Vagina (tissue), 2 donors: ENCODE results near the gene BFSP2.

Source experiments
- POLR2A ChIP-seq, 2 donors: fragments of 450-650 bp; IDR thresholded peaks; one replicate each; pipeline ENCODE4 v1.6.1; 2017; ENCODE audit warnings: antibody characterized with exemption in 2 of 2, mild to moderate bottlenecking in 2 of 2, moderate library complexity in 2 of 2
- POLR2AphosphoS5 ChIP-seq, 2 donors: sonication (generic); formaldehyde crosslinking; IDR thresholded peaks; one replicate each; pipeline ENCODE4 v1.9.0; 2017; ENCODE audit warnings: antibody characterized with exemption in 2 of 2, mild to moderate bottlenecking in 2 of 2, low read depth in 1 of 2; ENCODE audit not compliant: insufficient read depth in 1 of 2
- TF ChIP-seq, protein P1 (sequence below), 3 experiments: fragments of 450-650 bp in 2 of 3; fragments of 200-600 bp in 1 of 3; sonication (generic) in 1 of 3; IDR thresholded peaks; one replicate each; pipeline ENCODE4 v1.5.1; 2017 to 2019; ENCODE audit warnings: antibody characterized with exemption in 3 of 3, mild to moderate bottlenecking in 2 of 3, moderate library complexity in 2 of 3

DNA sequence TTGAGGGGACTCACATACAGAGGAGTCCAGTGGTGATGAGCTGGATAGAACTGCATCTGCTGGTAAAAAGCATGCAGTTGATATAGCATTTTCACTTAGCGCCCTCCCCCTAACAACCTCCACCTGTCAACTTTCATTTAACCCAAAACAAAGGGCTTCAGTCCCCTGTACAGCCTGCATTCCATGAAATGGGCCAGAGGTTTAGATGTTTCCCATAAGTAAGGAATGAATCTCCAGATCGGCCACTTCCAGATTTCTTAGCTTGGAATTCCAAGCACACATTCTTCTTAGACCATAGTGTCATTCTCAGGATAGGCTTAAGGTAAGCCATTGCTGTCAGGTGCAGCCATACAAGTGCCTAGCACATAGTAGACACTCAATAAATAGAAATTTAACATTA is 32.9 kb upstream of the BFSP2 start:
- TF ChIP-seq, protein P1, sequence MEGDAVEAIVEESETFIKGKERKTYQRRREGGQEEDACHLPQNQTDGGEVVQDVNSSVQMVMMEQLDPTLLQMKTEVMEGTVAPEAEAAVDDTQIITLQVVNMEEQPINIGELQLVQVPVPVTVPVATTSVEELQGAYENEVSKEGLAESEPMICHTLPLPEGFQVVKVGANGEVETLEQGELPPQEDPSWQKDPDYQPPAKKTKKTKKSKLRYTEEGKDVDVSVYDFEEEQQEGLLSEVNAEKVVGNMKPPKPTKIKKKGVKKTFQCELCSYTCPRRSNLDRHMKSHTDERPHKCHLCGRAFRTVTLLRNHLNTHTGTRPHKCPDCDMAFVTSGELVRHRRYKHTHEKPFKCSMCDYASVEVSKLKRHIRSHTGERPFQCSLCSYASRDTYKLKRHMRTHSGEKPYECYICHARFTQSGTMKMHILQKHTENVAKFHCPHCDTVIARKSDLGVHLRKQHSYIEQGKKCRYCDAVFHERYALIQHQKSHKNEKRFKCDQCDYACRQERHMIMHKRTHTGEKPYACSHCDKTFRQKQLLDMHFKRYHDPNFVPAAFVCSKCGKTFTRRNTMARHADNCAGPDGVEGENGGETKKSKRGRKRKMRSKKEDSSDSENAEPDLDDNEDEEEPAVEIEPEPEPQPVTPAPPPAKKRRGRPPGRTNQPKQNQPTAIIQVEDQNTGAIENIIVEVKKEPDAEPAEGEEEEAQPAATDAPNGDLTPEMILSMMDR (IDR thresholded peaks at IDR 0.05), result no peak
- TF ChIP-seq POLR2A (IDR thresholded peaks at IDR 0.05) (no peak), POLR2AphosphoS5 (IDR thresholded peaks at IDR 0.05; ENCODE audit: insufficient read depth in 1 of 2, low read depth in 1 of 2) (no peak)
